ENCODE measurements around the gene GIT1. TPM values are rescaled to one million over a fixed set of nuclear protein-coding genes. Genes with fewer than 3 reads are reported as not detected.

Gene GIT1
- total and polyA plus RNA-seq, 9 of the 15 experiments (the other 6 are each of a cell fraction or from before 2014, with no cell fraction given), result 0.35 to 35.3 (median 17.1) TPM

DNA sequence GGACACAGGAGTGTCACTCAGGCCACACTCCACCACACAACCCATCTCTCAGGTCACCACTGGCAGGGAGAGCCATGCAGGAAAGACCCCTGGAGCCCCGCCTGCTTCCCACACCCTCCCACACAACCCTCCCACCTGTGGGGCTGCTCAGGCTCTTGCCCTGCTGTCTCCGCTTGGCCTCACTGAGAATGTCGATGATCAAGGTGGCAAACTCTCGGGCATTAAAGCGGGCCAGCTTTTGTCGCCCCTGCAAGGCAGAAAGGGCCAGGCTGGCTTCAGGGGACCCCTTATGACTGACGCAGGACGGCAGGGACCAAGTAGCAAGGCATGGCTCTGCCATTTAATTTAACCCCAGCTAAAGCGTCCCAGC, 12.5 kb downstream of the GIT1 start:
- Histone ChIP-seq H3K4me2 (ENCODE audit: insufficient read depth, low read length) (no peak overlapping the region), H3K79me2 (ENCODE audit: control insufficient read depth, insufficient read depth, low read length) (no peaks in the 10 kb centered on the region), H3K27ac (ENCODE audit: extremely low read depth, low read depth, low read length) (no peak overlapping the region), H4K20me1 (replicated peaks; ENCODE audit: control insufficient read depth, insufficient read depth, low read length) (no peaks in the 10 kb centered on the region), H3K9me1 (ENCODE audit: control insufficient read depth, insufficient read depth, low read length) (peaks cover 2% of the 10 kb centered on the region), H2AFZ (ENCODE audit: low read depth, low read length) (no peak overlapping the region), H3K36me3 (ENCODE audit: control insufficient read depth, insufficient read depth, low read length) (peaks cover 65% of the 10 kb centered on the region; the same call in 2 of the 3 replicates), H3K9ac (ENCODE audit: insufficient read depth in 1 of 2, low read depth in 2 of 2, low read length in 2 of 2) (peak overlapping the region in 1 of 2 experiments; percentile 50; a peak in 1 of 4 replicates), H3K9me3 (replicated peaks; ENCODE audit: control insufficient read depth, insufficient read depth, low read depth, low read length) (no peaks in the 10 kb centered on the region), H3K4me3 (no peak overlapping the region), H3K4me1 (replicated peaks in 1 of 2; ENCODE audit: control insufficient read depth in 2 of 2, insufficient read depth in 2 of 2, low read length in 2 of 2) (peaks cover 0 to 60% of the 10 kb centered on the region in 2 experiments; a peak in 2 of 5 replicates), H3K27me3 (ENCODE audit: control insufficient read depth in 2 of 2, insufficient read depth in 2 of 2, low read length in 2 of 2) (no peaks in the 10 kb centered on the region)
- in situ Hi-C loops (cut with MboI) (no loop called here), intact Hi-C loops (cut with micrococcal nuclease) (no loop called here)
- 96% methylated on average over 4 of the region's 9 CpGs for WGBS (ENCODE audit: insufficient coverage, low coverage, missing lambda C conversion rate)
- POLR2A ChIA-PET, result interaction anchor here (1.1 to 3.6 kb wide), 2 partner anchors 10 to 39 kb away, joined by 3 to 25 read pairs; no protein-coding TSS in a partner anchor
- ATAC-seq (no peak), FAIRE-seq (no peak), DNase-seq (ENCODE audit: extremely low read depth in 1 of 4, low spot score in 3 of 4) (no peak)
- no TSS peak for BruUV-seq (replicated peaks)
- CTCF ChIA-PET (ENCODE audit: low intra/inter-chr PET ratio), result no interaction called here
- no peak for TF ChIP-seq HNRNPL (IDR thresholded peaks at IDR 0.05; ENCODE audit: low read depth, low read length)
- no peak for TF ChIP-seq XRCC5 (IDR thresholded peaks at IDR 0.05; ENCODE audit: low read depth, low read length)
- TF ChIP-seq NFIX (CRISPR knock-in tag; IDR thresholded peaks at IDR 0.05; ENCODE audit: low read depth), result no peak
- no peak for TF ChIP-seq LCOR (CRISPR knock-in tag; IDR thresholded peaks at IDR 0.05)
- TF ChIP-seq CBX2 (IDR thresholded peaks at IDR 0.05; ENCODE audit: insufficient read depth, low read length, poor library complexity, severe bottlenecking), result no peak
- TF ChIP-seq C11orf30 (IDR thresholded peaks at IDR 0.05; ENCODE audit: low read depth), result no peak
- TF ChIP-seq KHSRP (IDR thresholded peaks at IDR 0.05), result no peak

Data from K562 (cell line).